OCI-LY1 (cell line): ENCODE measurements around the gene ZP2.
"Not testable (repeated sequence)": the region's sequence is repeated elsewhere in the genome, so short reads cannot be mapped to it uniquely, and the experiment has no call there.

Experiments used
- CTCF ChIP-seq: fragments of 200-600 bp; sonication (generic), shearing (Covaris generic); IDR thresholded peaks from 2 replicates; pipeline ENCODE4 v1.5.1; 2017; ENCODE audit warnings: mild to moderate bottlenecking, antibody characterized with exemption, low read length, moderate library complexity, mixed read lengths
- EZH2 ChIP-seq: fragments of 200-600 bp; sonication (generic), shearing (Covaris generic); IDR thresholded peaks from 2 replicates; pipeline ENCODE4 v1.8.0; 2017; ENCODE audit warnings: borderline replicate concordance, mixed run types, mild to moderate bottlenecking, antibody characterized with exemption, low read length, moderate library complexity, mixed read lengths

GRCh38 chr16:21248179-21248578 lies 36.8 kb upstream of the ZP2 start:
- not testable (repeated sequence) for TF ChIP-seq CTCF, EZH2
